HepG2 (cell line): ENCODE data around the gene FBN2. TPM values are rescaled to one million over a fixed set of nuclear protein-coding genes. Genes with fewer than 3 reads are reported as not detected.

Experiments
- ATAC-seq: fragments of 200-7000 bp; cut with Tn5 transposase; 3 replicates; pipeline ENCODE4 v1.9.1; 2020; ENCODE audit warnings: mild to moderate bottlenecking, moderate library complexity
- BruUV-seq: library from RNA; stranded (reverse); fragments of 400-500 nt; replicated peaks from 2 replicates; lab custom pipeline; 2021; lab: Mats Ljungman, UMichigan
- CTCF ChIA-PET: fragments of 300-600 bp; formaldehyde crosslinking; extraction: SDS; loops from one replicate; lab custom pipeline; 2021; ENCODE audit warnings: low total read pairs, inconsistent platforms, low intra/inter-chr PET ratio; lab: Yijun Ruan, JAX
- POLR2A ChIA-PET: fragments of 350-600 bp; sonication (Branson Sonifier 250); formaldehyde crosslinking; loops from one replicate; lab custom pipeline; 2020; ENCODE audit warnings: antibody characterized with exemption, inconsistent platforms; lab: Yijun Ruan, JAX
- DNase-seq: peaks from one replicate; pipeline ENCODE4 v3.0.0-alpha.2; 2015; ENCODE audit warnings: low spot score
- FAIRE-seq: peaks from 3 replicates; lab custom pipeline; 2011; peaks lifted over from hg19 to GRCh38; lab: Jason Lieb, UNC
- H2AFZ ChIP-seq: one replicate; pipeline ENCODE4 v1.6.1; 2011; ENCODE audit warnings: low read length, inconsistent platforms
- H3K27ac ChIP-seq: fragments of 300-600 bp; 3 replicates; pipeline ENCODE4 v1.8.0; 2011; ENCODE audit warnings: mixed run types, mild to moderate bottlenecking, mixed read lengths, low read length, inconsistent platforms; ENCODE audit not compliant: insufficient read depth; ENCODE audit errors: extremely low read length
- H3K27me3 ChIP-seq, 2 experiments: fragments of 200-600 bp in 1 of 2; 2 replicates in 1 of 2; 3 replicates in 1 of 2; pipeline versions ENCODE4 v1.6.0 to v1.8.0; 2011; ENCODE audit warnings: low read length in 2 of 2, mild to moderate bottlenecking in 2 of 2, moderate library complexity in 2 of 2, inconsistent platforms in 1 of 2; ENCODE audit not compliant: insufficient read depth in 2 of 2, control insufficient read depth in 1 of 2
- H3K36me3 ChIP-seq, 2 experiments: fragments of 200-600 bp in 1 of 2; replicated peaks in 1 of 2; 2 replicates in 1 of 2; 3 replicates in 1 of 2; pipeline versions ENCODE4 v1.5.1 to v1.8.0; 2011; ENCODE audit warnings: low read length in 2 of 2, inconsistent platforms in 1 of 2; ENCODE audit not compliant: insufficient read depth in 2 of 2, control insufficient read depth in 1 of 2
- H3K4me1 ChIP-seq: 2 replicates; pipeline ENCODE4 v1.5.1; 2012; ENCODE audit warnings: low read length, inconsistent platforms; ENCODE audit not compliant: insufficient read depth
- H3K4me2 ChIP-seq: 2 replicates; pipeline ENCODE4 v1.6.0; 2011; ENCODE audit warnings: low read depth, low read length, inconsistent platforms
- H3K4me3 ChIP-seq, 3 experiments: fragments of 200-600 bp in 1 of 3; sonication (generic), shearing (Covaris generic) in 1 of 3; replicated peaks in 1 of 3; 2 replicates each; pipeline ENCODE4 v1.5.1; 2011 to 2016; ENCODE audit warnings: low read length in 3 of 3, inconsistent platforms in 2 of 3, low read depth in 2 of 3, mild to moderate bottlenecking in 2 of 3, control low read depth in 1 of 3, mixed read lengths in 1 of 3; ENCODE audit not compliant: insufficient read depth in 1 of 3
- H3K79me2 ChIP-seq: one replicate; pipeline ENCODE4 v1.6.1; 2011; ENCODE audit warnings: low read length, inconsistent platforms; ENCODE audit not compliant: insufficient read depth
- H3K9ac ChIP-seq: 2 replicates; pipeline ENCODE4 v1.6.0; 2011; ENCODE audit warnings: mild to moderate bottlenecking, low read depth, low read length, inconsistent platforms; ENCODE audit not compliant: insufficient read depth
- H3K9me3 ChIP-seq: 2 replicates; pipeline ENCODE4 v1.5.1; 2012; ENCODE audit warnings: mild to moderate bottlenecking, low read length
- H4K20me1 ChIP-seq: 2 replicates; pipeline ENCODE4 v1.6.0; 2011; ENCODE audit warnings: inconsistent platforms, mild to moderate bottlenecking, low read length, moderate library complexity; ENCODE audit not compliant: insufficient read depth
- ATF7-NPFF ChIP-seq: sonication (generic); formaldehyde crosslinking; IDR thresholded peaks from 2 replicates; pipeline ENCODE4 v1.8.1; 2023; ENCODE audit warnings: mild to moderate bottlenecking, low read depth, missing genetic modification reagents, moderate library complexity
- CSRNP2 ChIP-seq: sonication (generic); formaldehyde crosslinking; conservative IDR thresholded peaks from 2 replicates; pipeline ENCODE4 v1.8.0; 2022; ENCODE audit warnings: low read depth, missing genetic modification reagents
- DMAP1 ChIP-seq: IDR thresholded peaks from 2 replicates; pipeline ENCODE4 v1.6.1; 2016
- HCFC1 ChIP-seq: fragments of 150-350 bp; IDR thresholded peaks from 2 replicates; pipeline ENCODE4 v1.6.1; 2014; ENCODE audit warnings: low read depth, low read length
- HINFP ChIP-seq: sonication (generic); formaldehyde crosslinking; IDR thresholded peaks from 2 replicates; pipeline ENCODE4 v1.4.0; 2020; ENCODE audit warnings: low read depth, mild to moderate bottlenecking, missing genetic modification reagents
- ONECUT2 ChIP-seq: sonication (generic); formaldehyde crosslinking; IDR thresholded peaks from 2 replicates; pipeline ENCODE4 v1.4.0; 2020; ENCODE audit warnings: missing genetic modification reagents
- PHF21A ChIP-seq: sonication (generic); formaldehyde crosslinking; IDR thresholded peaks from 2 replicates; pipeline ENCODE4 v1.5.0; 2020; ENCODE audit warnings: mild to moderate bottlenecking, missing genetic modification reagents
- SMARCC2 ChIP-seq: fragments of 450-650 bp; IDR thresholded peaks from 2 replicates; pipeline ENCODE4 v1.6.1; 2017; ENCODE audit warnings: antibody characterized with exemption, mild to moderate bottlenecking
- SOX6 ChIP-seq, 2 experiments: fragments of 450-650 bp in 1 of 2; sonication (generic) in 1 of 2; formaldehyde crosslinking in 1 of 2; IDR thresholded peaks; 2 replicates each; pipeline versions ENCODE4 v1.4.0 to v1.6.1; 2017 to 2020; ENCODE audit warnings: antibody characterized with exemption in 1 of 2, mild to moderate bottlenecking in 1 of 2, missing genetic modification reagents in 1 of 2
- TARDBP ChIP-seq: sonication (generic); formaldehyde crosslinking; IDR thresholded peaks from 2 replicates; pipeline ENCODE4 v1.8.0; 2022; ENCODE audit warnings: mild to moderate bottlenecking, missing genetic modification reagents
- ZNF225 ChIP-seq: sonication (generic); formaldehyde crosslinking; IDR thresholded peaks from 2 replicates; pipeline ENCODE4 v1.4.0; 2020; ENCODE audit warnings: mild to moderate bottlenecking, missing genetic modification reagents
- ZNF574 ChIP-seq: sonication (generic); formaldehyde crosslinking; IDR thresholded peaks from 2 replicates; pipeline ENCODE4 v1.4.0; 2020; ENCODE audit warnings: missing genetic modification reagents
- WGBS: methylation state at CpG from one replicate; pipeline ENCODE4 v1.1.6; 2017; ENCODE audit warnings: low lambda C conversion rate; 5-methylcytosine and 5-hydroxymethylcytosine counted together
- in situ Hi-C: cut with HindIII; loops from 2 replicates; pipeline ENCODE4 v1.10.0; 2017; ENCODE audit warnings: low pct_unique_long_range_greater_than_20kb; ENCODE audit not compliant: extremely low pct_ligation_motif_present
- intact Hi-C: fragments of 100-400 bp; cut with micrococcal nuclease; formaldehyde crosslinking; loops from one replicate; pipeline ENCODE4 v1.10.0; 2022; ENCODE audit not compliant: unreplicated experiment
- polyA plus RNA-seq, 8 experiments: library from polyadenylated mRNA; depleted of rRNA in 3 of 8; stranded (reverse) in 7 of 8; unstranded in 1 of 8; fragments of >200 nt; fragmentation: Illumina TruSeq in 4 of 8; extraction: Trizol in 4 of 8; gene quantifications; 2 replicates each; pipeline versions ENCODE4 v1.2.1 to v1.2.3, GENCODE V29; 2011 to 2016; ENCODE audit warnings: low read depth in 4 of 8, missing spikeins in 1 of 8, mixed read lengths in 1 of 8; ENCODE audit not compliant: insufficient read depth in 1 of 8
- total RNA-seq, 5 experiments: library from RNA; depleted of rRNA; stranded (reverse); fragments of >200 nt; fragmentation: Illumina TruSeq; extraction: Trizol; gene quantifications; 2 replicates each; pipeline ENCODE4 v1.2.3, GENCODE V29; 2016; ENCODE audit warnings: low read depth in 1 of 5
- TF ChIP-seq, protein P1 (sequence below): sonication (generic); formaldehyde crosslinking; IDR thresholded peaks from 2 replicates; pipeline ENCODE4 v1.4.0; 2020; ENCODE audit warnings: mild to moderate bottlenecking, low read depth, missing genetic modification reagents
- TF ChIP-seq, protein P2 (sequence below): sonication (generic); formaldehyde crosslinking; IDR thresholded peaks from 2 replicates; pipeline ENCODE4 v1.5.0; 2020; ENCODE audit warnings: missing genetic modification reagents, mild to moderate bottlenecking, borderline replicate concordance

FBN2 gene
- total and polyA plus RNA-seq, 2 of the 13 experiments (the other 11 are each of a cell fraction or from before 2014, with no cell fraction given), result not detected

- TF ChIP-seq ATF7-NPFF (CRISPR knock-in tag), result no peak
- TF ChIP-seq, protein P1, sequence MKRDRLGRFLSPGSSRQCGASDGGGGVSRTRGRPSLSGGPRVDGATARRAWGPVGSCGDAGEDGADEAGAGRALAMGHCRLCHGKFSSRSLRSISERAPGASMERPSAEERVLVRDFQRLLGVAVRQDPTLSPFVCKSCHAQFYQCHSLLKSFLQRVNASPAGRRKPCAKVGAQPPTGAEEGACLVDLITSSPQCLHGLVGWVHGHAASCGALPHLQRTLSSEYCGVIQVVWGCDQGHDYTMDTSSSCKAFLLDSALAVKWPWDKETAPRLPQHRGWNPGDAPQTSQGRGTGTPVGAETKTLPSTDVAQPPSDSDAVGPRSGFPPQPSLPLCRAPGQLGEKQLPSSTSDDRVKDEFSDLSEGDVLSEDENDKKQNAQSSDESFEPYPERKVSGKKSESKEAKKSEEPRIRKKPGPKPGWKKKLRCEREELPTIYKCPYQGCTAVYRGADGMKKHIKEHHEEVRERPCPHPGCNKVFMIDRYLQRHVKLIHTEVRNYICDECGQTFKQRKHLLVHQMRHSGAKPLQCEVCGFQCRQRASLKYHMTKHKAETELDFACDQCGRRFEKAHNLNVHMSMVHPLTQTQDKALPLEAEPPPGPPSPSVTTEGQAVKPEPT (CRISPR knock-in tag), result no peak
- TF ChIP-seq PHF21A, result no peak
- no peak for TF ChIP-seq SMARCC2
- no peak for TF ChIP-seq CSRNP2 (CRISPR knock-in tag)
- no peak for TF ChIP-seq TARDBP (CRISPR knock-in tag)
- TF ChIP-seq HCFC1, result no peak
- TF ChIP-seq, all 625 proteins: peak for 0
These were observed 8.7 kb upstream of the FBN2 start (continued) for GRCh38 chr5:128546658-128547281.

- Histone ChIP-seq H3K4me3 (no peak overlapping the region), H3K27ac (no peak overlapping the region), H4K20me1 (no peaks in the 10 kb centered on the region), H3K4me2 (no peak overlapping the region), H3K79me2 (no peaks in the 10 kb centered on the region), H3K27me3 (peaks cover 0 to 16% of the 10 kb centered on the region in 2 experiments; a peak in 3 of 5 replicates), H3K4me1 (no peaks in the 10 kb centered on the region), H2AFZ (no peak overlapping the region), H3K9me3 (no peaks in the 10 kb centered on the region; the same call in 1 of the 2 replicates), H3K9ac (no peak overlapping the region), H3K36me3 (no peaks in the 10 kb centered on the region)
- in situ Hi-C loops (no loop called here), intact Hi-C loops (no loop called here)
- DNase-seq (no peak), ATAC-seq (no peak), FAIRE-seq (no peak)
- ChIA-PET CTCF (no interaction called here), POLR2A (no interaction called here)
- no TSS peak for BruUV-seq
- WGBS, result 3% methylated on average over 3 of the region's 3 CpGs
- no peak for TF ChIP-seq HINFP
- TF ChIP-seq ZNF574 (CRISPR knock-in tag), result no peak
- TF ChIP-seq ZNF225 (CRISPR knock-in tag), result no peak
- TF ChIP-seq ONECUT2 (CRISPR knock-in tag), result no peak
- no peak for TF ChIP-seq DMAP1 (CRISPR knock-in tag)
- TF ChIP-seq, protein P2, sequence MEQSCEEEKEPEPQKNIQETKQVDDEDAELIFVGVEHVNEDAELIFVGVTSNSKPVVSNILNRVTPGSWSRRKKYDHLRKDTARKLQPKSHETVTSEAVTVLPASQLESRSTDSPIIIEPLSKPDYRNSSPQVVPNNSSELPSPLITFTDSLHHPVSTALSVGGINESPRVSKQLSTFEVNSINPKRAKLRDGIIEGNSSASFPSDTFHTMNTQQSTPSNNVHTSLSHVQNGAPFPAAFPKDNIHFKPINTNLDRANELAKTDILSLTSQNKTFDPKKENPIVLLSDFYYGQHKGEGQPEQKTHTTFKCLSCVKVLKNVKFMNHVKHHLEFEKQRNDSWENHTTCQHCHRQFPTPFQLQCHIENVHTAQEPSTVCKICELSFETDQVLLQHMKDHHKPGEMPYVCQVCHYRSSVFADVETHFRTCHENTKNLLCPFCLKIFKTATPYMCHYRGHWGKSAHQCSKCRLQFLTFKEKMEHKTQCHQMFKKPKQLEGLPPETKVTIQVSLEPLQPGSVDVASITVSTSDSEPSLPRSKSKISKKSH (CRISPR knock-in tag), result no peak
- TF ChIP-seq SOX6 (IDR thresholded peaks at IDR 0.05), result no peak
- TF ChIP-seq SOX6 (CRISPR knock-in tag; IDR thresholded peaks at IDR 0.05), result no peak
These were observed 3.3 kb upstream of the FBN2 start for GRCh38 chr5:128541385-128541784.
